GM20431 (cell line): ENCODE data around the gene SH3BGRL3.
"Not testable (repeated sequence)": the region's sequence is repeated elsewhere in the genome, so short reads cannot be mapped to it uniquely, and the experiment has no call there.

Source experiments
- in situ Hi-C: fragments of 300-500 bp; cut with MseI, MboI; formaldehyde crosslinking; loops from one replicate; pipeline ENCODE4 v1.15.0; 2020; ENCODE audit warnings: low sequenced_read_pairs; ENCODE audit not compliant: unreplicated experiment

The SH3BGRL3 gene

GRCh38 chr1:26289158-26290059, 9.5 kb downstream of the SH3BGRL3 start:
- in situ Hi-C loops: no loop called here

- in situ Hi-C loops: no loop called here
Observed at GRCh38 chr1:26290122-26290881, 10.4 kb downstream of the SH3BGRL3 start.

GRCh38 chr1:26290882-26291261, 11.0 kb downstream of the SH3BGRL3 start:
- in situ Hi-C loops: no loop called here

GRCh38 chr1:26291433-26291832, 11.5 kb downstream of the SH3BGRL3 start:
- in situ Hi-C loops: no loop called here

GRCh38 chr1:26291939-26292338, 12.1 kb downstream of the SH3BGRL3 start:
- in situ Hi-C loops: no loop called here

GRCh38 chr1:26292735-26293134, 12.8 kb downstream of the SH3BGRL3 start:
- in situ Hi-C loops: not testable (repeated sequence)

GRCh38 chr1:26293911-26294463, 14.1 kb downstream of the SH3BGRL3 start:
- in situ Hi-C loops: no loop called here

- in situ Hi-C loops: no loop called here
Observed at GRCh38 chr1:26295194-26296138, 15.6 kb downstream of the SH3BGRL3 start.

GRCh38 chr1:26296340-26297056, 16.6 kb downstream of the SH3BGRL3 start:
- in situ Hi-C loops: no loop called here

- in situ Hi-C loops: no loop called here
Observed at GRCh38 chr1:26297057-26297790, 17.3 kb downstream of the SH3BGRL3 start.

GRCh38 chr1:26297791-26298124, 17.9 kb downstream of the SH3BGRL3 start:
- in situ Hi-C loops: no loop called here

- in situ Hi-C loops: no loop called here
Observed at GRCh38 chr1:26300578-26301275, 20.8 kb downstream of the SH3BGRL3 start.

GRCh38 chr1:26302733-26303405, 23.0 kb downstream of the SH3BGRL3 start:
- in situ Hi-C loops: no loop called here

GRCh38 chr1:26305667-26306289, 25.9 kb downstream of the SH3BGRL3 start:
- in situ Hi-C loops: no loop called here

GRCh38 chr1:26306290-26307229, 26.7 kb downstream of the SH3BGRL3 start, which contains the start of gene UBXN11:
TSS of gene UBXN11 (minus strand) at chr1:26306636. CDS start at chr1:26302883, 3,753 bp downstream.
- in situ Hi-C loops: no loop called here

- in situ Hi-C loops: no loop called here
Observed at GRCh38 chr1:26307363-26307781, 27.5 kb downstream of the SH3BGRL3 start.
